Measurements from ENCODE around the gene BRF1. TPM values are rescaled to one million over a fixed set of nuclear protein-coding genes. Genes with fewer than 3 reads are reported as not detected.

The BRF1 gene
- total and polyA plus RNA-seq, 2 of the 8 experiments (the other 6 are each of a cell fraction or from before 2014, with no cell fraction given), result 7.7 to 18.3 TPM

DNA sequence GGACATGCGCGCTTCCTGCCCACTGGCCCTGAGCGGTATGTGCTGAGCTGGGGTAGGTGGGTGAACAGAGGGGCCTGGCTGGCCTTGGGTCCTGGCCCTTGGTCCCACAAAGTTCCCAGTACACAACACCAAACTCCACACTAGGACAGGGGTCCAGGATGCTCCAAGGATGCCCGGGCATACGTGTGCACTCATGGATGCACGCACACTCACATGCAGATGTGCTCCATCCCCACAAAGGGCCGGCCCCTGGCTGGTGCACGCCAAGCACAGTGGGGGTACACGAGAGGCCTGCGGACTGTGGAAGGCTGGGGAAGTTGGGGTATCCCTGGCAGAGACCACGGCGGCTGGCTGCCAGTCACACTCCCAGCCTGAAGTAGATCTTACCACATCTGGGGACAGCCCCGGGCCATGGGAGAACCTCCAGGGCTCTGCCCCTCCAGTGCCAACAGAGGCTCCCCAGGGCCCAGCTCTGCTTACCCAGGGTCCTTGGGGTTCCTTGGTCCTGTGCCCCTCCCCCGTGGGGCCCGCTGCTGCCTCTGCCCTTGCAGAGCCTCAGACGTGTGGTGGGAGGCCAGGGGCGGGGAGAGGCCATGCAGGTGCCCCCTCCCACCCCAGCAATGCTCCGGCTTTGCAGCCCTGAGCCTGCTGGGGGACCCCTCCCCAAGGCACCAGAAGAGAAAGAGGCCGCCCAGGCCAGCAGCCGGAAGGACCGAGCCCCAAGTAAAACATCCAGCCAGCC lies 95.7 kb downstream of the BRF1 start:
- Histone ChIP-seq H3K79me2 (ENCODE audit: control insufficient read depth in 1 of 2, insufficient read depth in 2 of 2, low read length in 2 of 2) (no peaks in the 10 kb centered on the region), H3K4me2 (ENCODE audit: insufficient read depth in 1 of 2, low read depth in 2 of 2, low read length in 2 of 2) (no peak overlapping the region), H3K27me3 (replicated peaks in 1 of 4; ENCODE audit: control insufficient read depth in 3 of 4, extremely low read depth in 1 of 4, insufficient read depth in 3 of 4, low read length in 3 of 4) (peaks cover 0 to 2% (median 0%) of the 10 kb centered on the region in 4 experiments; a peak in 2 of 7 replicates), H3K4ac (replicated peaks; ENCODE audit: insufficient read length, low read depth, low read length) (no peak overlapping the region), H2BK15ac (ENCODE audit: low read length) (no peak overlapping the region), H2BK5ac (ENCODE audit: low read depth, low read length) (0 out of 2 replicates have a peak overlapping the region, but pooled peaks have one; percentile 35), H4K8ac (ENCODE audit: extremely low read depth, insufficient read depth, low read length) (no peak overlapping the region), H2BK120ac (replicated peaks; ENCODE audit: low read depth, low read length) (no peak overlapping the region), H3K18ac (ENCODE audit: extremely low read depth, low read length) (no peak overlapping the region), H3K4me1 (replicated peaks in 1 of 4; ENCODE audit: control insufficient read depth in 3 of 4, insufficient read depth in 4 of 4, low read length in 3 of 4) (peaks cover 0 to 10% (median 1%) of the 10 kb centered on the region in 4 experiments; a peak in 3 of 7 replicates), H4K20me1 (replicated peaks in 1 of 2; ENCODE audit: control insufficient read depth in 1 of 2, insufficient read depth in 2 of 2, low read length in 2 of 2) (peaks cover 3 to 10% of the 10 kb centered on the region in 2 experiments), H3K27ac (ENCODE audit: low read depth, low read length) (no peak overlapping the region), H2BK12ac (ENCODE audit: low read depth, low read length) (no peak overlapping the region), H2AK5ac (ENCODE audit: low read depth, low read length) (no peak overlapping the region), H3K14ac (ENCODE audit: insufficient read length) (no peak overlapping the region), H3K23ac (ENCODE audit: insufficient read length) (no peak overlapping the region), H3K79me1 (ENCODE audit: low read depth, low read length) (no peaks in the 10 kb centered on the region), H3K4me3 (ENCODE audit: extremely low read depth in 1 of 4, insufficient read depth in 2 of 4, low read depth in 3 of 4, low read length in 4 of 4) (no peak overlapping the region), H4K5ac (ENCODE audit: insufficient read length, low read depth, low read length) (no peak overlapping the region), H2BK20ac (ENCODE audit: low read length) (no peak overlapping the region), H4K91ac (replicated peaks; ENCODE audit: insufficient read length, low read length) (no peak overlapping the region), H3K36me3 (ENCODE audit: control insufficient read depth in 2 of 4, insufficient read depth in 4 of 4, low read length in 3 of 4) (no peaks in the 10 kb centered on the region), H3K9me3 (ENCODE audit: insufficient read depth in 2 of 2, low read depth in 1 of 2, low read length in 1 of 2) (no peaks in the 10 kb centered on the region), H3K9ac (replicated peaks in 1 of 4; ENCODE audit: extremely low read depth in 1 of 4, low read depth in 3 of 4, low read length in 3 of 4) (no peak overlapping the region), H3K56ac (replicated peaks; ENCODE audit: insufficient read length, low read depth, low read length) (no peak overlapping the region), H2AFZ (ENCODE audit: low read length) (no peak overlapping the region), H3K23me2 (ENCODE audit: low read depth, low read length) (no peaks in the 10 kb centered on the region)
- CTCF ChIA-PET (ENCODE audit: partially characterized antibody), result interaction anchor here (0.6 to 4.8 kb wide), 14 partner anchors 11 to 587 kb away, joined by 3 to 27 read pairs (median 3); partner anchors contain the start of gene CRIP1
- POLR2A ChIA-PET (ENCODE audit: partially characterized antibody), result interaction anchor here (1.7 kb wide), 1 partner anchor 25 kb away, joined by 3 read pairs; no protein-coding TSS in a partner anchor
- WGBS, 2 experiments (ENCODE audit: extremely low coverage in 1 of 2, insufficient coverage in 1 of 2, insufficient read length in 1 of 2, insufficient replicate concordance in 2 of 2, low coverage in 1 of 2, low lambda C conversion rate in 2 of 2, missing lambda C conversion rate in 1 of 2), result 83% methylated on average over 18 of the region's 21 CpGs; no CpG with 5 or more reads in 1 of the 2 experiments
- FAIRE-seq, result no peak
- no peak for DNase-seq (ENCODE audit: low read depth in 1 of 2, low spot score in 2 of 2)
- TF ChIP-seq FOSL1 (IDR thresholded peaks at IDR 0.05; ENCODE audit: insufficient read depth, low read depth, low read length) (no peak), BACH1 (IDR thresholded peaks at IDR 0.05; ENCODE audit: low read length) (no peak), SP4 (IDR thresholded peaks at IDR 0.05; ENCODE audit: low read length) (no peak), SIX5 (IDR thresholded peaks at IDR 0.05; ENCODE audit: low read depth, low read length) (no peak), JUND (IDR thresholded peaks at IDR 0.05; ENCODE audit: low read length) (no peak), SP2 (IDR thresholded peaks at IDR 0.05; ENCODE audit: low read length) (no peak), EGR1 (IDR thresholded peaks at IDR 0.05; ENCODE audit: borderline replicate concordance, low read depth, low read length) (no peak), ZNF274 (IDR thresholded peaks at IDR 0.05; ENCODE audit: borderline replicate concordance, extremely low read depth, low read length) (no peak), SUZ12 (IDR thresholded peaks at IDR 0.05; ENCODE audit: low read length) (no peak), POU5F1 (IDR thresholded peaks at IDR 0.05; ENCODE audit: low read depth, low read length) (no peak), KDM4A (IDR thresholded peaks at IDR 0.05; ENCODE audit: low read depth, low read length, severe bottlenecking) (no peak), BCL11A (IDR thresholded peaks at IDR 0.05; ENCODE audit: low read depth in 2 of 2, low read length in 2 of 2) (no peak)
- TF ChIP-seq, protein P1, sequence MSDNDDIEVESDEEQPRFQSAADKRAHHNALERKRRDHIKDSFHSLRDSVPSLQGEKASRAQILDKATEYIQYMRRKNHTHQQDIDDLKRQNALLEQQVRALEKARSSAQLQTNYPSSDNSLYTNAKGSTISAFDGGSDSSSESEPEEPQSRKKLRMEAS (IDR thresholded peaks at IDR 0.05), result no peak
